H7 (cell line): ENCODE measurements around the gene KLK12. TPM values are rescaled to one million over a fixed set of nuclear protein-coding genes. Genes with fewer than 3 reads are reported as not detected.
"Not testable (repeated sequence)": the region's sequence is repeated elsewhere in the genome, so short reads cannot be mapped to it uniquely, and the experiment has no call there.

Source experiments
- DNase-seq: peaks from one replicate; pipeline ENCODE4 v3.0.0; 2012
- H3K27me3 ChIP-seq: 2 replicates; pipeline ENCODE4 v1.6.0; 2011; ENCODE audit warnings: mild to moderate bottlenecking, low read length; ENCODE audit not compliant: control insufficient read depth, insufficient read depth
- H3K36me3 ChIP-seq: replicated peaks from 2 replicates; pipeline ENCODE4 v1.5.1; 2011; ENCODE audit warnings: low read length; ENCODE audit not compliant: control insufficient read depth, insufficient read depth
- H3K4me3 ChIP-seq: 2 replicates; pipeline ENCODE4 v1.5.1; 2011; ENCODE audit warnings: low read depth, mild to moderate bottlenecking, control low read depth, low read length, moderate library complexity; ENCODE audit not compliant: insufficient read depth
- total RNA-seq: library from RNA; depleted of rRNA; stranded (reverse); fragments of >200 nt; shearing (Covaris generic); gene quantifications from 2 replicates; pipeline ENCODE4 v1.2.3, GENCODE V29; 2014; rRNA removed

Gene KLK12
- total RNA-seq, 1 experiment from 2014 or later = not detected

DNA sequence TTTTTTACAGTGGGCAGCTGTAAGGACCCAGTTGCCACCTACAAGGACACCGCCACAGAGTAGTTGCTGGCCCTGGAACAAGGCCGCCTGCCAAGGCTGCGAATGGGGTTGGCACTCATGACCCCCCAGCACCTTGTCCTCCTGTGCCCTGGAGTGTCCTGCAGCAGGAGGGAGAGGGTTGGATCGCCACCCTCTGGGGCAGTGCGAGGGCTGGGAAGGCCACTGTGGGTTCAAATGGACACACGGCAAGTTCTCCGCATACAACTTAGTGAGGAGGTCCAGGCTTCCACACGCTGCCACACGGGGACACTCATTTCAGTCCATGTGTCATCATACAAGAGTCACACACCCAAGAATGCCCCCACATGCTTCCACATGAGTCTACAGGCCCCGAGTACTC, 34.4 kb downstream of the KLK12 start:
- DNase-seq = no peak
- Histone ChIP-seq H3K27me3 (peaks cover 9% of the 10 kb centered on the region; the same call in 1 of the 2 replicates), H3K36me3 (no peaks in the 10 kb centered on the region), H3K4me3 (peak overlapping the region; percentile 73)

GRCh38 chr19:50998686-50999085, 36.1 kb downstream of the KLK12 start:
- DNase-seq = no peak
- no peaks in the 10 kb centered on the region for H3K36me3 ChIP-seq
- H3K27me3 ChIP-seq = peaks cover 9% of the 10 kb centered on the region; the same call in 1 of the 2 replicates
- H3K4me3 ChIP-seq = no peak overlapping the region

DNA sequence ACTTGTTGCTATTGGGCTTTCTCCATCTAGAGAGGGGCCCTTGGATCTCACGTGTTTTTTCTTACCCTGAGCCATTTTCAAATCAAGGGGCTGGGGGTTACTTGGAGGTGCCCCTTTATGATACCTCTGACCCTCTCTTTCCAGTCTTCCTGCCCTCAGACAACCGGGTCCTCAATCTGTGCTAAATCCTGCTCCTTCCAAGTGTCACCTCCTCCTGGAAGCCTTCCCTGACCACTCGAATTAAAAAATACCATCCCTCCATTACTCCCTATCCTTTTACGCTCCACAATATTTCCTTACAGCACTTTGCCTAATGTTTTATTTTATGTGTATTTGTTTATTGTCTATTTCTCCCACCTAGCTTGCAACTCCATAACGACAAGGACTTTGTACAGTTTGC, 36.7 kb downstream of the KLK12 start:
- H3K27me3 ChIP-seq = peaks cover 9% of the 10 kb centered on the region; the same call in 1 of the 2 replicates
- no peaks in the 10 kb centered on the region for H3K36me3 ChIP-seq
- no peak for DNase-seq
- H3K4me3 ChIP-seq = no peak overlapping the region

DNA sequence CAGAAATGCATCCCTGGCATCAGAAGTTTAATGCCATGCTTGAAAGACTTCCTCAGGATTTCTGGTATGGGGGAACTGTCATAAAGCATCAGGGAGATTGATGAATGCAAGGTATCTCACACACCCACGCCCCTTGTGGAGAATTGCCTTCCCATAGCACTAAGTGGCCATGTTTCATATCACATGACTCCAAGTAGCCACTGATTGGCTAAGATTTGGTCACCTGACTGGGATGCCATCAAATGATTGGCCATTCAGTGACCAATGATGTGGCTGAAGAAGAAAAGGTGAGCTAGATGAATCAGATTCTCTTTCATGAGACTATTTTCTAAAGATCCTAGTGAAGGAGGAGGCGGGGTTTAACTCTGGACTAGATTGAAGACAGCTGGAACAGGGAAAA, 40.7 kb downstream of the KLK12 start:
- Histone ChIP-seq H3K27me3 (peaks cover 4% of the 10 kb centered on the region; the same call in 1 of the 2 replicates), H3K36me3 (no peaks in the 10 kb centered on the region), H3K4me3 (no peak overlapping the region)
- no peak for DNase-seq

DNA sequence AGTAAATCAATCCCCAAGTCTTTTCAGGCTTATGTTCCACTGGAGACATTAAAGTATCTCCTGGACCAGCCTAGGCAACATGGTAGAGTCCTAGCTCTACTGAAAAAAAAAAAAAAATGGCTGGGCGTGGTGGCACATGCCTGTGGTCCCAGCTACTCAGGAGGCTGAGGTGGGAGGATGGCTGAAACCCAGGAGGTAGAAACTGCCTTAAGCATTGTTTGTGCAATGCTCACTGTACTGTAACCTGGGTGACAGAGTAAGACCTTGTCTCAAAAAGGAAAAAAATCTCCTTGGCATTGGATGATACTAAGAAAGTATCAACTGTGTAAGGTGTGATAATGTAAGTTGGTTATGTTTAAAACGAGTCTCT, 42.2 kb downstream of the KLK12 start:
- no peak for DNase-seq
- Histone ChIP-seq H3K36me3 (no peaks in the 10 kb centered on the region), H3K4me3 (no peak overlapping the region), H3K27me3 (peaks cover 3% of the 10 kb centered on the region; the same call in 1 of the 2 replicates)

DNA sequence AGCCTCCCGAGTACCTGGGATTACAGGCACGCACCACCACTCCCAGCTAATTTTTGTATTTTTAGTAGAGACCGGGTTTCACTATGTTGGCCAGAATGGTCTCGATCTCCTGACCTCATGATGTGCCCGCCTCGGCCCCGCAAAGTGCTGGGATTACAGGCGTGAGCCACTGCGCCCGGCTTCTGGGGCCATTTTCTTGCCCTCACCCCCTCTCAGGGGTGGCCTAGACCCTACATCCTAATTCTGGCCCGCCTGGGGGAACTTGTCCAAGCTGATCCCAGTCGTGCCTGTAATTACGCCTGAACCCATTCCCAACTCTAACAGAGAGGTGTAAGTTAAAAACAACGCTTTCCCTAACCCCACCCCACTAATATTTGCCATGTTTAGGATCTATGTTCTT, 50.4 kb downstream of the KLK12 start:
- not testable (repeated sequence) for H3K4me3 ChIP-seq, DNase-seq, H3K36me3 ChIP-seq
- H3K27me3 ChIP-seq = peaks cover 20% of the 10 kb centered on the region

- peak; percentile 81 for DNase-seq
- H3K36me3 ChIP-seq = no peaks in the 10 kb centered on the region
- H3K27me3 ChIP-seq = peaks cover 18% of the 10 kb centered on the region
- peak within 1 kb of the TSS; percentile 37; the same call in 1 of the 2 replicates for H3K4me3 ChIP-seq
Measured at GRCh38 chr19:50983625-50984292, 51.0 kb downstream of the KLK12 start, which contains the start of gene KLK7. TSS of gene KLK7 (minus strand) at chr19:50983917. CDS start at chr19:50982399, 1,518 bp downstream.

GRCh38 chr19:50982186-50982585, 52.6 kb downstream of the KLK12 start:
- no peak for DNase-seq
- H3K4me3 ChIP-seq = no peak overlapping the region
- H3K27me3 ChIP-seq = peaks cover 16% of the 10 kb centered on the region
- no peaks in the 10 kb centered on the region for H3K36me3 ChIP-seq

DNA sequence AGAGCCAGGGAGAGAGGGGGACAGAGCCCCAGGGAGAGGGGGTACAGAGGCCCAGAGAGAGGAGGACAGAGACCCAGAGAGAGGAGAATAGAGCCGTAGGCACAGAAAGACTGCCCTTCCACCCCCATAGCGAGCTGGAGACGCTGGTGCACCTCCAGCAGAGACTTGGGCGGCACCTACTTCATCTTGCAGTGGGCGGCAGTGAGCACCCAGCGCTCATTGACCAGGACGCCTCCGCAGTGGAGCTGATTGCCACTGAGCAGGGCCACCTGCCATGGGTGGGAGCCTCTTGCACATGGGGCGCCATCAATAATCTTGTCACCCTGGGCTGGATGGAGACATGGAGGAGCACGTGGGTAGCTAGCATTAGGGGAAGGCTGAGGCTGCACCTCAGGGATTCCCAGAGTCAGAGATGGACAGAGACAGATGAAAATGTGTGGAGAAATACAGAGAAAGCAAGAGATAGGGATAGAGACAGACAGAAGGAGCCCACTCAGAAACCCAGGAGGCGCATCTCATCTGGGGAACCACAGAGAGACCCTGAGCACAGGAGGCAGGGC, 53.1 kb downstream of the KLK12 start:
- DNase-seq = no peak
- H3K36me3 ChIP-seq = no peaks in the 10 kb centered on the region
- peaks cover 16% of the 10 kb centered on the region for H3K27me3 ChIP-seq
- no peak overlapping the region for H3K4me3 ChIP-seq

DNA sequence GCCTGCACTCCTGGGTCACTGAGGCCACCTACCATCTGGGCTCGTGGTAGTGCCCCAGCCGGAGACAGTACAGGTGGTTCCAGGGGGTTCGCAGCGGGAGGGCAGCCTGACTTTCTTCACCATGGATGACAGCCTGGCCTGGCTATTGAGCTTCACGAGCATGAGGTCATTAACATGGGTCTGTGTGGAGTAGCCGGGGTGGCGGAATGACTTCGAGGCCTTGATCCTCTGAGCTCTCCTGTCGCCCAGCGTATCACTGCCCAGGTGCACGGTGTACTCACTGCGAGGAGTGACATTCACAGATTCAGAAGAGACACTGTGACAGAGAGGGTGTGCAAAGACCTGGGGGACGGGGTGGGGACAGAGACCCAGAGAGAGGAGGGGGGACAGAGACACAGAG, 54.6 kb downstream of the KLK12 start:
- DNase-seq = no peak
- no peaks in the 10 kb centered on the region for H3K36me3 ChIP-seq
- H3K27me3 ChIP-seq = peaks cover 15% of the 10 kb centered on the region; the same call in 1 of the 2 replicates
- H3K4me3 ChIP-seq = no peak overlapping the region

- DNase-seq = peak; percentile 61
- peaks cover 15% of the 10 kb centered on the region; the same call in 1 of the 2 replicates for H3K27me3 ChIP-seq
- no peaks in the 10 kb centered on the region for H3K36me3 ChIP-seq
- H3K4me3 ChIP-seq = no peak overlapping the region
Measured at GRCh38 chr19:50979758-50980157, 55.0 kb downstream of the KLK12 start.

Other genes with a start within 250 kb of the KLK12 start
- gene ACP4, start 244.6 kb downstream of the KLK12 start, total RNA-seq = not detected in 2 replicates
- gene KLK1, start 211.2 kb downstream of the KLK12 start, total RNA-seq = not detected in 2 replicates
- gene KLK15, start 201.4 kb downstream of the KLK12 start, total RNA-seq = not detected in 2 replicates
- gene KLK3, start 180.1 kb downstream of the KLK12 start, total RNA-seq = not detected in 2 replicates
- not detected in 2 replicates for gene KLK2, start 161.6 kb downstream of the KLK12 start, total RNA-seq
- not detected in 2 replicates for gene KLK4, start 123.6 kb downstream of the KLK12 start, total RNA-seq
- gene KLK5, start 82.0 kb downstream of the KLK12 start, total RNA-seq = 1.7 TPM in 1 of 2 replicates, not detected in the other
- 0.38 and 0.74 TPM in 2 replicates for gene KLK6, start 65.4 kb downstream of the KLK12 start, total RNA-seq
- 0.24 and 1.1 TPM in 2 replicates for gene KLK7, start 51.1 kb downstream of the KLK12 start, total RNA-seq
- 6.4 and 11.0 TPM in 2 replicates for gene KLK8, start 33.4 kb downstream of the KLK12 start, total RNA-seq
- 0.14 and 2.4 TPM in 2 replicates for gene KLK10, start 15.3 kb downstream of the KLK12 start, total RNA-seq
- gene KLK11, start 8.4 kb downstream of the KLK12 start, total RNA-seq = not detected in 2 replicates
- 2.0 and 3.0 TPM in 2 replicates for gene KLK13, start 30.1 kb upstream of the KLK12 start, total RNA-seq
- not detected in 2 replicates for gene KLK14, start 47.9 kb upstream of the KLK12 start, total RNA-seq
- gene CTU1, start 73.4 kb upstream of the KLK12 start, total RNA-seq = 12.9 and 15.3 TPM in 2 replicates
- gene SIGLEC9, start 89.9 kb upstream of the KLK12 start, total RNA-seq = not detected in 2 replicates
- not detected in 2 replicates for gene SIGLEC7, start 107.3 kb upstream of the KLK12 start, total RNA-seq
- 0.04 and 0.28 TPM in 2 replicates for gene CD33, start 190.1 kb upstream of the KLK12 start, total RNA-seq
- gene SIGLECL1, start 216.1 kb upstream of the KLK12 start, total RNA-seq = not detected in 2 replicates